Gastrocnemius medialis (tissue), 4 donors: ENCODE measurements around the gene TNF.

Experiments used
- CTCF ChIP-seq, 5 experiments: fragments of 450-650 bp in 3 of 5; fragments of 200-600 bp in 2 of 5; sonication (generic) in 2 of 5; IDR thresholded peaks in 4 of 5; conservative IDR thresholded peaks in 1 of 5; 1 replicate in 4 of 5; 2 replicates in 1 of 5; pipeline ENCODE4 v1.5.1; 2016 to 2019; ENCODE audit warnings: antibody characterized with exemption in 5 of 5, mild to moderate bottlenecking in 3 of 5, moderate library complexity in 3 of 5
- POLR2A ChIP-seq, 2 donors: fragments of 450-650 bp; IDR thresholded peaks; one replicate each; pipeline ENCODE4 v1.6.1; 2017; ENCODE audit warnings: antibody characterized with exemption in 2 of 2, mild to moderate bottlenecking in 2 of 2, moderate library complexity in 2 of 2

GRCh38 chr6:31577579-31577966 is 2.2 kb downstream of the TNF start:
- TF ChIP-seq CTCF (IDR thresholded peaks at IDR 0.05 in 4 of 5, conservative IDR thresholded peaks at IDR 0.05 in 1 of 5): no peak
- TF ChIP-seq POLR2A (IDR thresholded peaks at IDR 0.05): no peak
